ENCODE measurements around the gene SAT2.
"Not testable (repeated sequence)": the region's sequence is repeated elsewhere in the genome, so short reads cannot be mapped to it uniquely, and the experiment has no call there.

Gene SAT2

DNA sequence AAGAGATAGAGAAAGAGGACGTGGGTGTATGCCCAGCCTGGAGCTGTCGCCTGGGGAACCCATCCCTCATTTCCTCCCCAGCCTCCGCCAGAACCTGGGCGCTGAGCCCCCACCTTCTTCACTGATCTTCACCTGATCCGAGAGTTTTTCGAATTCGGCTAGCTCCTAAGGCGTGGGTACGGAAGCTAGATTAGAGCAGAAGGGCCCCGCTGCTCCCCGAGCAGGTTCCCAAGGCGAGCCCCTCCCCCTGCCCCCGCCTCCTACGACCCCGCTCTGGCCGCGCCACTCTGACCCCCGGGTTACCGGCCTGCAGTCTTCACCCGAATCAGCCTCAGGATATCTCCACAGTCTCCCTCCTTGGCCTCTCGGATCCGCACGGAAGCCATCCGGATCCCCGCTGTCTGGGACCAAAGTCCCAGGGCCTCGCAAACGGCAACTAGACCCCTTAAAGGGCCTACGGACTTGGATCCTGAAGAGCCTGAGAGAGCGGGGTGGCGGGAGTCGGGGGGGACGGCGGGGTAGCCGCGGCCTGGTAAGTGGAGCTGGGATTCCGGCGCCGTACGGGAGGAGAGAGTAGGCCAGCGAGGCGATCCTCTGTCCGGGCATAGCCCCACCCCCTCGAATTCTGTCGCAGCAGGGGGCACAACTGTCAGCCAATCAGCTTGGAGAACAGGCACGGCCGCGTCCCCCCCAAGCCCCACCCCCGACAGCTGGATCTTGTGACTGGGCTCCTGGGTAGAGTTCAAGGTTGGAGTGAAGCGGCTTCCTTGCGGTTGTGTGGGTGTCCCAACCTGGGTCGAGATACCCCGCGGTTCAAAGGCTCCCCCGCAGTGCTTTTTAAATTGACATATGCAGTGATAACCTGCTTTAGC, at the start of gene SAT2:
Gene SAT2 (minus strand): TSS at position 572 of the 872 bp plus-strand sequence. CDS start 186 bp downstream, at position 386.
- DNase-seq (ENCODE audit: low read depth): peak; percentile 81

DNA sequence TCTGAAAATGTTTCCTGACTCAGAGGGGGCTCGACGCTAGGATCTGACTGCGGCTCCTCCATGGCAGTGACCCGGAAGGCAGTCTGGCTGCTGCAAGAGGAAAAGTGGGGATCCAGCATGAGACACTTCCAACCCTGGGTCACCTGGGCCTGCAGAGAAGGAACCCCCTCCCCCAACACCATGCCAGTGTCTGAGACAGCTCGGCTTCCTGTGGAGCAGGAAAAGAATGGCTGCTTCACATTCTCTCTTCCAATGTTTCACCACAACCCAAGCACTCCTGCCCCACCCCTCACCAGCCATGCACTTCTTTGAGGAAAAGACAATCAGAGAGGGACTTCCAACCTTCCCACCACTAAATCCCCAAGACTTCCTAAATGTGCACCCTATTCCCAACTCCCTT, 48.9 kb upstream of the SAT2 start:
- no peak for DNase-seq (ENCODE audit: low read depth)

DNA sequence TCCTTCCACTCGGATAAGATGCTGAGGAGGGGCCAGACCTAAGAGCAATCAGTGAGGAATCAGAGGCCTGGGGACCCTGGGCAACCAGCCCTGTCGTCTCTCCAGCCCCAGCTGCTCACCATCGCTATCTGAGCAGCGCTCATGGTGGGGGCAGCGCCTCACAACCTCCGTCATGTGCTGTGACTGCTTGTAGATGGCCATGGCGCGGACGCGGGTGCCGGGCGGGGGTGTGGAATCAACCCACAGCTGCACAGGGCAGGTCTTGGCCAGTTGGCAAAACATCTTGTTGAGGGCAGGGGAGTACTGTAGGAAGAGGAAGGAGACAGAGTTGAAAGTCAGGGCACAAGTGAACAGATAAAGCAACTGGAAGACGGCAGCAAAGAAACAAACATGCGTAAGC, 47.3 kb upstream of the SAT2 start:
- no peak for DNase-seq (ENCODE audit: low read depth)

DNA sequence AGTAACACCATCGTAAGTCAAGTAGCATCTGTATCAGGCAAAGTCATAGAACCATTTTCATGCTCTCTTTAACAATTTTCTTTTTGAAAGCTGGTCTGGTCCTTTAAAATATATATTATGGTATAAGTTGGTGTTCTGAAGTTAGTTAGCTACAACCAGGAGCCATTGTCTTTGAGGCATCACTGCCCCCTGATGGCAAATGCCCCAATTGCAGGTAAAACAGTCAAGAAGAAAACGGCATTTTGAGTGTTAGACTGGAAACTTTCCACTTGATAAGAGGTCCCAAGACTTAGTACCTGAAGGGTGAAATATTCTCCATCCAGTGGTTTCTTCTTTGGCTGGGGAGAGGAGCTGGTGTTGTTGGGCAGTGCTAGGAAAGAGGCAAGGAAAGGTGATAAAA, 45.6 kb upstream of the SAT2 start:
- DNase-seq (ENCODE audit: low read depth): peak; percentile 35

DNA sequence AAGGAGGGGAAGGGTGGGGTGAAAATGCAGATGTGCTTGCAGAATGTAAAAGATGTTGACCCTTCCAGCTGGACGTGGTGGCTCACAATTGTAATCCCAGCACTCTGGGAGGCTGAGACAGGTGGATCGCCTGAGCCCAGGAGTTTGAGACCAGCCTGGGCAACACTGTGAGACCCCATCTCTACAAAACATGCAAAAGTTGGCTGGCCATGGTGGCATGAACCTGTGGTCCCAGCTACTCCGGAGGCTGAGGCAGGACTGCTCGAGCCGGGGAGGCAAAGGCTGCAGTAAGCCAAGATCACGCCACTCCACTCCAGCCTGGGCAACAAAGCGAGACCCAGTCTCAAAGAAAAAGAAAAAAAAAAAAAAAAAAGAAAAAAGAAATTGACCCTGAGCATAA, 40.9 kb upstream of the SAT2 start:
- DNase-seq (ENCODE audit: low read depth): no peak

DNA sequence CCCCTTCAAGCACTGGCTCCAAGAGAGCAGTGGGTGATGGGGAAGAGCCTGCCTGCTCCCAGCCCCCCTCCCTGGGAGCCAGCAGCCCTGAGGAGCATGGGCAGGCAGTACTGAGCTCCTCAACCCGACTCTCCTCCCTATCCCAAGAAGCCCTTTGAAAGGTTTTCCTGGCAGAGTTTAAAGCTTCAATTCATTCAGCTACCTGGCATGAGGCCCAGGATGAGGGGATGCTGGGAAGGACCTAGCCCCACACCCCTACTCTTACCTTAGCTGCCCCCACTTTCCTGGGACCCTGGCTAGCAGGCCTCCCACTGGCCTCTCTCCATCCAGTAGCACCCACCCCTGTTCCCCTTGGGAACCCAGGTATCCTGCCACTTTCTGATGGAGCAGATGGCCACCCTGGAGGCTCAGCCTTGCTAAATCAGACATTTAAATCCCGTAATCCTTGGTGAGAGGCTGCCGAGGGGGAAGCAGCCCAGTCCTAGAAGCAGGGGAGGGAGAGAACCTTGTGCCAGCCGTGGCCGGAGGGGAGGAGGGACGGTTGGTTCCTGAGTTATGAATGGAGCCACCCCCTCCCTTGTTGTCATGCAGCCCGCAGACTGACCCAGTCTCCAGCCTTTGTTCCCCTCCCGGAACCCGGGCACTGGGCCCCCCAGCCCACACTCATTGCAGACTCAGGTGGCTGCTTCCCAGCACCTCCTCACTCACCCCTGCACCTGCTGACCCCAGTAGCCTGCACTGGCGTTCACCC, 40.2 kb upstream of the SAT2 start:
- no peak for DNase-seq (ENCODE audit: low read depth)

DNA sequence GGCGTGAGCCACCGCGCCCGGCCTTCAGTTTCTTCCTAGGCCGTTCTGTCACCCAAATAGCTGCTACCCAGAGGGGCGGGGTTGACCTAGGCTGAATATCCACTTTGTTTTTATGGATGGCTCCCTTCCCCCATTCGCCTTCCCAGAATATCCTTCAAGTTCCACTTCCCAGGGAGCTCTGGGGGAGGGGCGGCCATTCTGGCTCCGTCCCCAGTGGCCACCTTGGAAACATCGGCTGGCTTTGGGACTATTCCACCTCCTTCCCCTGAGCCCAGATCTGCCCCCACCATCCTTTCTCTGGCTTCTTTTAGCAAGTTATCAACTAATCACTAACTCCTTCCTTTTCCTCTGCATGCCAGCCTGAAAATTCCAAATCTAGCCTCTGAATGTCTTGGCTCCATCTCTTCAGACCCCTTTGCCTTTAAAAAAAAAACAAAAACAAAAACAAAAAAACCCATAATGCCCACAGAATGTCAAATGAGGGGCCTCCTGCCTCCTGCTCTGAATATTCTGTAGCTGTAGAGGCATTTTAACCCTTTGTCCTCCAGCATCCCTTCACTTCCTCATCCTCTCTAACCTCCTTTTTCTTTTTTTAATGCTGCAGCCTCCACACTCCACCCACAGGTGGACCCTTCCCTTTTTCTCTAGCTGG, 29.5 kb upstream of the SAT2 start:
- DNase-seq (ENCODE audit: low read depth): no peak

DNA sequence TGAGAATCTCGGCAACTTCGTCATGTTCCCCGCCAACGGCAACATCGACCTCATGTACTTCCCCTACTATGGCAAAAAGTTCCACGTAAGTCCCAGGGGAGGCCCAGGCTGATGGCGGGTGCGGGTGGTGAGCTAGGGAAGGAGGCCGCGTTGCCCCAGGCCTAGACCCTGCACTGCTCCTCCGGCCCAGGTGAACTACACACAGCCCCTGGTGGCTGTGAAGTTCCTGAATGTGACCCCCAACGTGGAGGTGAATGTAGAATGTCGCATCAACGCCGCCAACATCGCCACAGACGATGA, 27.9 kb upstream of the SAT2 start:
- no peak for DNase-seq (ENCODE audit: low read depth)

DNA sequence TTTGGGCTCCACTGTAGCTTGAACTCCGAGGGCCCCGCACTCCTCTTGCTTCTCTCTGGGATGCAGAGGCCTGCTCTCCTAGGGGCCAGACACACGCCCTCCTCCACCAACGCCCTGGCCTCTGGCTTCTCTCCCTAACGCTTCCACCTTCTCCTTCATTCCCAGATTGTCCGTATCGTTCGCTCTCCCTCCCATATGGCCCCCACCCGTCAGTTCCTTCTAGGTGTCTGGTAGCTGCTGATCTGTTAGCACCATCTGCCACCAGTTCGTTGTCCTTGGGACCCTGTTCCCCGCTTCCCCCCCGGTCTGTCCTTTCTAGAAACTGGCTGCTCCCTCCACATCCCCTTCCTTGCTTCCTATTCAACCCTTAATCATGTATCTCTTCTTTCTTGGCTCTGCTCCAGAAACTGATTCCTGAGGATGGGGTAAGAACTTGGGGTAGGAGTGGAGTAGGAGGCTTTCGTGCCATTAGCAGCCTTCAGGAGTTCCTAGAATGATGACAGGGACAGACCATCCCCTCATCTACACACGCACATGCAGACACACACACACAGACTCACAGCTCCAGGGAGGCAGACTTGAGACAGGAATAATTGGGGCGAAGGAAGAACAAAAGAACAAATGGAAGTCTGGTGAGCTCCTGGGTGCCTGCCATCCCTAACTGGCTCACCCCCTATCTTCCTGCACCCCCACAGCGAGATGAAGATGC, 27.4 kb upstream of the SAT2 start:
- no peak for DNase-seq (ENCODE audit: low read depth)

DNA sequence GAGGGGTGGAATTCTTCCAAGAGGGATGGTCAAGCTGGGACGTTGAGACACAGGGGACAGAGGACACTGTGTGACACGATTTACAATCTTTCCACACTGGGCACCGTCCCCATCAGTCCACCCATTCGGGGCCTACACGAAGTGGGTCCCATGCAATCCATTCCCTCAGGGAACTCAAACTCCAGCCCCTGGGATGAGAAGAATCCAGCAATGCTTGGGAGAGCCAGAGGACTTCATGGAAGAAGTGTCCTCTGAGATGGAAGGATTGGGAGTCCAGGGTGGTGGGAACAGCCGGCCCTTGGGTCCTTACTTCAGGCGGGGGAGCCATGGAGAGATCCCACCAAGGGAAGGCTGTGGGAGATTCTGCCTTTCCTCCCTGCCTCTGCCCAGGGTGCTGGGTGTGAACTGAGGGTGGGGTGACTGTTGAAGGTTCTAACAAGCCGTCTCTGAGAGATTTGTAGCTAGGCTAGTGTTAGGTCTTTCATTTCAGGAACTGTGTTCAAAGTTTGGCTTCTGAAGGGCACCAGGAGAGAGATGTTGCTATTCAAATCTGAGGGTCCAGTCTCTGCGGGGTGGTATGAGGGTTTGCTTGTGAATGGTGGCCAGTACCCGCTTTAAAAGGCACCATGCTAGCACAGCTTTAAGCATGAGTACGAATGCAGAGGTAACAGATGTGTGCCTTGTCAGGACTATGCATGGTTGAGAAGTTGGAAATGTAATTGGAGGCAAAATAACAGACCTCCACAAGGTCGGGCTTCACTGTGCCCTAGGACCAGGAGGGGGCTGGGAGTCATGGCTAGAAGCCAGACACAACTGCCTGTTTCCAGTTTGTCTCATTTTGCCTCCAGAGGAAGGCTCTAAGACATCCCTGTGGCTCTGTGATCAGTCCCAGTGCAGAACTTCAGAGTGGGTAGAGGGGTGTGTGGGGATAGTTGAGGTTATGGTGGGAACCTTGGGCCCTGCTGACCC, 25.1 kb upstream of the SAT2 start:
- no peak for DNase-seq (ENCODE audit: low read depth)

DNA sequence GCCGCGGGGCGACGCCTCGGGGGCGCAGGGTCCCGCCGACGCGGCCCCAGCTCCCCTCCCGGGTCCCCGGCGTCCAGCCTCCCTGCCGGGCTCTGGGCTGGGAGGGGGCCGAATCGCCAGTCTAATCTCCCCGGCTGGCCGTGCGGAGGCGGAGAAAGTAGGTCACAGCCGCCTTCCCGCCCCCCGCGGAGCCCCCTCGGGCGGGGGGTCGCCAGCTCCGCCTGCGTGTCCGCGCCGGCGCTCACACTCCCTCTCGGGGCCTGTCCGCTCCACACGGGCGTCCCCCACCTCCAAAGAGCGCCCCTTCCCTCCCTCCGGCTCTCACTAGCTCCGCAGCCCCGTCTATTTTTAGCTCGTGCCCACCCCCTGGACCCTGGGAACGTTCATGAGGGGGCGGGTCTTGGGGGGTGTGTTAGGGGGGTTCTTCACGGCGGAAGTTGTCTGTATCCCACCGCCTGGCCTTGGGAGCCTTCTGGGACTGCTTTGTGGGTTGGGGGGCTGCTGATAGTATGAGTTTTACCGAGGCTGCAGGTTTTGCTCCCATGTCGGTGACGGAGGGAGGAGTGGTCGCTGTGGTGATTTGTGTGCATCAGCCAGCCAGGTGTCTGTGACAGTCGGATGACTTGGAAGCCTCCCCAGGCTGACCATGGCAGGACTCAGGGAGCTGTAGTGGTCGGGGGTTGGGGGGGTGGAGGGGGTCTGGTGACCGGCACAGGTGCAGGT, 24.2 kb upstream of the SAT2 start:
- no peak for DNase-seq (ENCODE audit: low read depth)

DNA sequence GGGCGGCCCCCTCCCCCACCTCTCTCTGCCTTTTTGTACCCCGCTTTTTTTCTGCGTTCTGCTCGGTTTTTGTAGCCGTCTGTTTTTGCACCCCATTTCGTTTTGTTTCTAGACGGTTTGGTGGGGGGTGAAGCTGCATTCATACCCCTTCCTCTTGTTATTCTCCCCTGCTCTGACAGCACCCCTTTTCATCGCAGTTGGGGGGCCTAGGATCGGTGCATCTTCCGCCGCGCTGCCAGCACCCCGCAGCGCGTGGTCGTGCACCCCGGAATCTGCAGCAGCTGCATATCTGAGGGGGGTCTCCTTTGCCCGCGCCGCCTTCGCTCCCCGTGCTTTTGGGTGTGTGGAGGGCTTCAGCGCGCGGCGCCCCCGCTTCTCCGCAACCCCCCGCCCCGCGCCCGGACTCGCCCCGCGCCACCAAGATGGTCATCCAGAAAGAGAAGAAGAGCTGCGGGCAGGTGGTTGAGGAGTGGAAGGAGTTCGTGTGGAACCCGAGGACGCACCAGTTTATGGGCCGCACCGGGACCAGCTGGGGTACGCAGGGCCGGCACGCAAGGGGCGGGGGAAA, 23.6 kb upstream of the SAT2 start:
- no peak for DNase-seq (ENCODE audit: low read depth)

DNA sequence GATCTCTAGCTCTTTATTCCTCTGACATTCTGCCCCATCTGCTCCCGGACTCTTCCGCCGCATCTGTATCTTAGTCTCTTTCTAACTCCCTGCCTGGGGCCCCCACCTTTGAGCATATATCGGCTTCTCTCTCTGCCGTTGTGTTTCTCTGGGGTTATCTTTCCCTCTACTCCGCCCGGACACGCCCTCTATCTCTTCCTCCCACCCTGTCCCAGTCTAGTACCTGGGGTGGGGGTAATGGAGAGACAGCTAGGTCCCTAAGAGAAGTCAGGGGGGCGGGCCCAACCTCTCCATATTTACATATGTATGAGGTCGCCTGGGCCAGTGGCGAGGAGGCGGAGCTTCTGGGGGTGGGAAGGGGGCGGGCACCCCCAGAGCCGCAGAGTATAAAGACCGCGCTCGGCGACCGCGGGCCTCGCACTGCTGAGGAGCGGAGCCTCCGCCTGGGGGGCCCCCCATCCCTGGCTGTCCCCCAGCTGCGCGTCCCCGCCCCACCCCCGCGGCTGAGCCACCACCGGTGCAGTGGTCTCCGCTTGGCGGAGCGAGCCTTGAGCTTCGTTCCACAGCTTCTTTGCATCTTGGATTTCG, 23.0 kb upstream of the SAT2 start, which contains the start of gene ATP1B2:
Gene ATP1B2 (plus strand): TSS at position 418 of the 588 bp plus-strand sequence. CDS start 593 bp downstream, outside the sequence.
- DNase-seq (ENCODE audit: low read depth): peak; percentile 52

DNA sequence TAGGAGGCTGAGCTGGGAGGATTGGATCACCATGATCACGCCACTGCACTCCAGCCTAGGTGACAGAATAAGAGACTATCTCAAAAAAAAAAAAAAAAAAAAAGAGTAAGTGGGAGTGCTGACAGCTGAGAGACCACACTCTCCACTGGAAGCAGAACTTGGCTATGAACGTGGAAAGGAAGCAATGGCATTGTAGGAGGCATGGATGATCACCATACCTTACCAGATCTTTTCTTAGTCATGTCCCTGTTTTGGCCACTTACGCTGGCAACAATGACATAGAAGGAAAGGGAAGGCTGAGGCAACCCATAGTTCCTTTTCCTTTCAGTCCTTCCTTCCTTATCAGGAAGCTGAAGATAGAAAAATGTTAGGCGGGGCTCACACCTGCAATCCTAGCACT, 19.4 kb upstream of the SAT2 start:
- no peak for DNase-seq (ENCODE audit: low read depth)

DNA sequence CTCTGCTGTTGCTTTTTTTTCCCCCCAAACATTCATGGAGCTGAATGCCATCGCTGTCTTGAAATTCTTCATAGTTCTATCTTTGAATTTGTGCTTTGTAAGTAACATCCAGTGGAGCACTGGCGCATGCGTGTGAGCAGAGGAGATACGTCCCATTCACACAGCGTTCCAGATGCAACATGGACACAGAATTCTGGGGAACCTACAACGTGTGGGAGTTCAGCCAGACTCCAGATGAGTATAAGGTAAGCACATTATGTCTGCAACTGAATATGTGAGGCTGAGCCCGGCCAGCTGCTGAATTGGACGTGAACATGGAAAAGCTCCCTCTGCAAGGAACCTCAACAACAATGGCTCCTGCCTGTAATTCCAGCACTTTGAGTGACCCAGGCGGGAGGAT, 18.8 kb upstream of the SAT2 start:
- no peak for DNase-seq (ENCODE audit: low read depth)

DNA sequence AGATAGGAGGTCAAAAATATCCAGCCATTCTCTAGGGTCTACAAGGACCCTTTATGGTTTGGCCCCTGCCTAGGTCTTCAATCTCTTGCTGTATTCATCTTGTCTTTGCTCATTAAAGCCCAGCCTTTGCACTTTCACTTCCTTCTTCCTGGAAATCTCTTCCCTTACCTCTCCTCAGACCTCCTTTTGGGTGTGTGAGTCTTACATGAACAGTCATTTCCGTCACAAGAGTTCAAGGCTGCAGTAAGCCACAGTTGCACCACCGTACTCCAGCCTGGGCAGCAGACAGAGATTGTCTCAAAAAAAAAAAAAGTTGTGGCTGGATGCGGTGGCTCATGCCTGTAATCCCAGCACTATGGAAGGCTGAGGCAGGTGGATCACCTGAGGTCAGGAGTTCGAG, 17.2 kb upstream of the SAT2 start:
- no peak for DNase-seq (ENCODE audit: low read depth)

DNA sequence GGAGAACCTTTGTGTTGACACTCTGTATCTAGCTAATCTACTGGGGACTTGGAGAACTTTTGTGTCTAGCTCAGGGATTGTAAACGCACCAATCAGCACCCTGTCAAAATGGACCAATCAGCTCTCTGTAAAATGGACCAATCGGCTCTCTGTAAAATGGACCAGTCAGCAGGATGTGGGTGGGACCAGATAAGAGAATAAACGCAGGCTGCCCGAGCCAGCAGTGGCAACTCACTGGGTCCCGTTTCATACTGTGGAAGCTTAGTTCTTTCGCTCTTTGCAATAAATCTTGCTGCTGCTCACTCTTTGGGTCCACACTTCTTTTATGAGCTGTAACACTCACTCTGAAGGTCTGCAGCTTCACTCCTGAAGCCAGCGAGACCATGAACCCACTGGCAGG, 14.0 kb upstream of the SAT2 start:
- DNase-seq (ENCODE audit: low read depth): not testable (repeated sequence)

DNA sequence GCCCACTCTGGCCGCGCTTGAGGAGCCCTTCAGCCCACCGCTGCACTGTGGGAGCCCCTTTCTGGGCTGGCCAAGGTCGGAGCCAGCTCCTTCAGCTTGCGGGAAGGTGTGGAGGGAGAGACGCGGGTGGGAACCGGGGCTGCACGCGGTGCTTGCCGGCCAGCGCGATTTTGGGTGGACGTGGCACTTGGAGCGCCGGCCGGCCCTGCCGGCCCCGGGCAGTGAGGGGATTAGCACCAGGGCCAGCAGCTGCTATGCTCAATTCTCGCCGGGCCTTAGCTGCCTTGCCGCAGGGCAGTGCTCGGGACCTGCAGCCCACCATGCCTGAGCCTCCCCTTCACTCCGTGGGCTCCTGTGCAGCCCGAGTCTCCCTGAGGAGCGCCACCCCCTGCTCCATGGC, 13.2 kb upstream of the SAT2 start:
- DNase-seq (ENCODE audit: low read depth): no peak

DNA sequence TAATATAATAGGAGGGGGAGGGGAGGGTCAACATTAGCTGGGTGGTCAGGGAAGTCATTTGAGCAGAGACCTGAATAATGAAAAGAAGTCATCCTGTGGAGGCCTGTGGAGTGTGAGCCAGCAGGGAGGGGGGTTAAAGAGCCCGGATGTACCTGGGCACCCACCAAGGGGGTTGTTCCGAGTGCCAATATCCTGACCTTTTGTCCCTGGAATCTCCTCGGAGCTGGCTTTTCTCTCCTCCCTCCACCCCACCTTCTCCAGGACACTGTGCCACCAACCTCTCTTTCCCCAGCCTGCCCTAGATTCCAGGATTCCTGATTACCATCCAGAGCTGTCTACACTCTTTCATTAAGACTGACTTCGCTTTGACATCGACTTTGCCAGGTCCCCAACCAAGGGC, 8.5 kb upstream of the SAT2 start:
- no peak for DNase-seq (ENCODE audit: low read depth)

DNA sequence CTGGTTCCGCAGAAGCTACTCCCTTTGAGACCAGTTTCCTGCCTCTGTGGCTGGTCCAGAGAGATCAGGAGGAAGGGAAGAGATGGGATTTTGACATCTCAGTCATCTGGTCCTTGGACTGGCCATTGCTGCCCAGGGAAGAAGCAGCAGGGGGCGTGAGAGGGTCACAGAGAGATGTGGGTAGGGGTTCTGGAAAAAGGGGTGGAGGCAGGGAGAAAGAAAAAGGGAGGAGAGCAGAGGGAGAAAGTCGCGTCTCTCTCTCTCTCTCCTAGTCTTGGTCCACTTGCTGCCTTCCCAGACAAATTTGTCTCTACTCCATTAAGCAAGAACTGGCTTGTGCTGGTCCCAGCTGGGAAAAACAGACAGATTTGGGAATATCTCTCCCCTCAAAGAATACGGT, 6.8 kb upstream of the SAT2 start:
- DNase-seq (ENCODE audit: low read depth): no peak

All from activated T-cell treated with anti-CD3 and anti-CD28 coated beads for 48 hours (primary cell).